A549 (cell line): ENCODE results near the gene HAUS5. TPM values are rescaled to one million over a fixed set of nuclear protein-coding genes. Genes with fewer than 3 reads are reported as not detected.
A peak's percentile ranks its signal among the peaks of the same experiment; 100 is the strongest.

Experiments
- ATAC-seq, 2 experiments: fragments of 200-7000 bp in 1 of 2; fragments of >200 bp in 1 of 2; cut with Nextera tagmentation in 1 of 2; cut with Tn5 transposase in 1 of 2; 3 replicates each; pipeline versions ENCODE4 v1.8.0 to v1.9.1; 2018 to 2020; ENCODE audit warnings: mild to moderate bottlenecking in 1 of 2, moderate library complexity in 1 of 2
- CTCF ChIA-PET: fragments of 300-600 bp; sonication (Branson Sonifier 250); formaldehyde crosslinking; extraction: SDS; loops from one replicate; lab custom pipeline; 2021; ENCODE audit warnings: antibody characterized with exemption, inconsistent platforms; lab: Yijun Ruan, JAX
- POLR2A ChIA-PET: fragments of 350-600 bp; formaldehyde crosslinking; extraction: SDS; loops from one replicate; lab custom pipeline; 2021; ENCODE audit warnings: antibody characterized with exemption, inconsistent platforms; lab: Yijun Ruan, JAX
- DNase-seq, 2 experiments: peaks; one replicate each; pipeline versions ENCODE4 v3.0.0 to v3.0.0-alpha.2; 2011 to 2016; ENCODE audit warnings: low read depth in 1 of 2, low spot score in 1 of 2
- FAIRE-seq: peaks from 2 replicates; lab custom pipeline; 2011; peaks lifted over from hg19 to GRCh38; lab: Jason Lieb, UNC
- H3K27ac ChIP-seq, 2 experiments: fragments of >200 bp; sonication (Bioruptor Twin); formaldehyde crosslinking; 3 replicates each; pipeline ENCODE4 v1.5.1; 2016 to 2017
- H3K4me1 ChIP-seq: fragments of >200 bp; sonication (Bioruptor Twin); formaldehyde crosslinking; 3 replicates; pipeline ENCODE4 v1.6.1; 2016
- H3K4me2 ChIP-seq: fragments of >200 bp; sonication (Bioruptor Twin); formaldehyde crosslinking; 3 replicates; pipeline ENCODE4 v1.6.1; 2016
- H3K4me3 ChIP-seq: fragments of >200 bp; sonication (Bioruptor Twin); formaldehyde crosslinking; 3 replicates; pipeline ENCODE4 v1.5.1; 2016
- H3K9me3 ChIP-seq: fragments of >200 bp; sonication (Bioruptor Twin); formaldehyde crosslinking; 3 replicates; pipeline ENCODE4 v1.6.1; 2016
- CBX2 ChIP-seq: fragments of 200-600 bp; sonication (generic); IDR thresholded peaks from 2 replicates; pipeline ENCODE4 v1.6.1; 2016; ENCODE audit warnings: low read depth, mild to moderate bottlenecking, borderline replicate concordance
- CEBPB ChIP-seq, 2 experiments: fragments of >200 bp in 1 of 2; sonication (Bioruptor Twin) in 1 of 2; formaldehyde crosslinking in 1 of 2; IDR thresholded peaks; 2 replicates each; pipeline ENCODE4 v1.6.1; 2012 to 2016
- EHMT2 ChIP-seq: fragments of 200-600 bp; sonication (generic); IDR thresholded peaks from 2 replicates; pipeline ENCODE4 v1.6.1; 2016; ENCODE audit warnings: antibody characterized with exemption, low read depth, mild to moderate bottlenecking, moderate library complexity
- EP300 ChIP-seq, 2 experiments: fragments of >200 bp; sonication (Bioruptor Twin); formaldehyde crosslinking; IDR thresholded peaks; 2 replicates in 1 of 2; 3 replicates in 1 of 2; pipeline ENCODE4 v1.6.1; 2016 to 2017
- ESRRA ChIP-seq: fragments of 150-350 bp; IDR thresholded peaks from 2 replicates; pipeline ENCODE4 v1.6.1; 2014; ENCODE audit warnings: mild to moderate bottlenecking, low read length, borderline replicate concordance
- FOSB ChIP-seq: fragments of 250-450 bp; sonication (Bioruptor Pico); IDR thresholded peaks from 2 replicates; pipeline ENCODE4 v1.5.0; 2020; ENCODE audit warnings: mild to moderate bottlenecking, moderate library complexity
- FOSL2 ChIP-seq, 2 experiments: fragments of 450-650 bp in 1 of 2; fragments of >200 bp in 1 of 2; sonication (Bioruptor Twin) in 1 of 2; formaldehyde crosslinking; IDR thresholded peaks; 2 replicates each; pipeline versions ENCODE4 v1.5.0 to v1.6.1; 2016 to 2020; ENCODE audit warnings: mild to moderate bottlenecking in 1 of 2, moderate library complexity in 1 of 2
- HEYL ChIP-seq: fragments of 250-450 bp; sonication (Bioruptor Pico); IDR thresholded peaks from 2 replicates; pipeline ENCODE4 v1.8.0; 2021; ENCODE audit warnings: mild to moderate bottlenecking, moderate library complexity
- HOXA7 ChIP-seq: fragments of 250-450 bp; sonication (Bioruptor Pico); IDR thresholded peaks from 2 replicates; pipeline ENCODE4 v1.5.0; 2020; ENCODE audit warnings: mild to moderate bottlenecking, moderate library complexity
- HOXB13 ChIP-seq: fragments of 250-450 bp; sonication (Bioruptor Pico); IDR thresholded peaks from 2 replicates; pipeline ENCODE4 v1.5.0; 2020; ENCODE audit warnings: low read depth, mild to moderate bottlenecking, moderate library complexity
- JUNB ChIP-seq: fragments of >200 bp; sonication (Bioruptor Twin); formaldehyde crosslinking; IDR thresholded peaks from 2 replicates; pipeline ENCODE4 v1.6.1; 2016
- MAFK ChIP-seq: fragments of 450-650 bp; IDR thresholded peaks from 2 replicates; pipeline ENCODE4 v1.6.1; 2014; ENCODE audit not compliant: partially characterized antibody
- MYC ChIP-seq: IDR thresholded peaks from 2 replicates; pipeline ENCODE4 v1.6.1; 2012; ENCODE audit warnings: mild to moderate bottlenecking, inconsistent platforms, low read length, improper control_type of control experiment, borderline replicate concordance
- NPAS2 ChIP-seq: fragments of 250-450 bp; sonication (Bioruptor Pico); IDR thresholded peaks from 2 replicates; pipeline ENCODE4 v1.8.0; 2022; ENCODE audit warnings: mild to moderate bottlenecking, moderate library complexity, borderline replicate concordance
- NR3C1 ChIP-seq: fragments of >200 bp; sonication (Bioruptor Twin); formaldehyde crosslinking; IDR thresholded peaks from 3 replicates; pipeline ENCODE4 v1.6.1; 2017
- POLR2AphosphoS2 ChIP-seq: conservative IDR thresholded peaks from 2 replicates; pipeline ENCODE4 v1.6.1; 2012; ENCODE audit warnings: low read length, improper control_type of control experiment, inconsistent platforms
- RAD21 ChIP-seq, 2 experiments: fragments of >200 bp in 1 of 2; sonication (Bioruptor Twin) in 1 of 2; formaldehyde crosslinking in 1 of 2; IDR thresholded peaks in 1 of 2; conservative IDR thresholded peaks in 1 of 2; 2 replicates in 1 of 2; 3 replicates in 1 of 2; pipeline ENCODE4 v1.6.1; 2012 to 2018; ENCODE audit warnings: inconsistent platforms in 1 of 2
- RCOR1 ChIP-seq: fragments of 150-350 bp; IDR thresholded peaks from 2 replicates; pipeline ENCODE4 v1.6.1; 2014; ENCODE audit warnings: antibody characterized with exemption, low read length, low read depth
- RFX5 ChIP-seq: fragments of 450-650 bp; IDR thresholded peaks from 2 replicates; pipeline ENCODE4 v1.7.1; 2014; ENCODE audit warnings: antibody characterized with exemption, mild to moderate bottlenecking, moderate library complexity
- SMC3 ChIP-seq: fragments of >200 bp; sonication (Bioruptor Twin); formaldehyde crosslinking; IDR thresholded peaks from 3 replicates; pipeline ENCODE4 v1.6.1; 2018; ENCODE audit warnings: inconsistent platforms
- SREBF2 ChIP-seq: fragments of 450-650 bp; IDR thresholded peaks from 2 replicates; pipeline ENCODE4 v1.6.1; 2014; ENCODE audit warnings: mild to moderate bottlenecking, moderate library complexity
- ZNF302 ChIP-seq: fragments of 250-450 bp; sonication (Bioruptor Pico); IDR thresholded peaks from 2 replicates; pipeline ENCODE4 v1.9.0; 2021; ENCODE audit warnings: inconsistent platforms, mild to moderate bottlenecking, moderate library complexity
- WGBS: methylation state at CpG from one replicate; pipeline ENCODE4 v1.1.6; 2017; ENCODE audit errors: missing lambda C conversion rate; 5-methylcytosine and 5-hydroxymethylcytosine counted together
- polyA plus RNA-seq, 4 experiments: library from polyadenylated mRNA; depleted of rRNA in 3 of 4; stranded (reverse); fragments of >200 nt; fragmentation: RNase III in 1 of 4; extraction: RNeasy Plus Mini Kit Qiagen cat#74134 plus additional on column Dnase treatment in 1 of 4; gene quantifications; 2 replicates in 3 of 4; 3 replicates in 1 of 4; pipeline ENCODE4 v1.2.3, GENCODE V29; 2011 to 2017
- TF ChIP-seq, protein P1 (sequence below): IDR thresholded peaks from 2 replicates; pipeline ENCODE4 v1.6.1; 2012; ENCODE audit warnings: low read depth, borderline replicate concordance
- TF ChIP-seq, protein P2 (sequence below): fragments of 150-350 bp; IDR thresholded peaks from 2 replicates; pipeline ENCODE4 v1.6.1; 2014; ENCODE audit warnings: low read depth, mild to moderate bottlenecking, low read length
- TF ChIP-seq, protein P3 (sequence below): fragments of >200 bp; sonication (Bioruptor Twin); formaldehyde crosslinking; IDR thresholded peaks from 2 replicates; pipeline ENCODE4 v1.6.1; 2016
- TF ChIP-seq, protein P4 (sequence below): fragments of 250-450 bp; sonication (Bioruptor Pico); IDR thresholded peaks from 2 replicates; pipeline ENCODE4 v1.5.0; 2020; ENCODE audit warnings: low read depth, mild to moderate bottlenecking, moderate library complexity
- TF ChIP-seq, protein P5 (sequence below): fragments of >200 bp; sonication (Bioruptor Twin); formaldehyde crosslinking; IDR thresholded peaks from 3 replicates; pipeline ENCODE4 v1.6.1; 2016

HAUS5 gene
- polyA plus RNA-seq, 2 of the 4 experiments (the other 2 are of a cell fraction), result 7.3 to 16.1 TPM

DNA sequence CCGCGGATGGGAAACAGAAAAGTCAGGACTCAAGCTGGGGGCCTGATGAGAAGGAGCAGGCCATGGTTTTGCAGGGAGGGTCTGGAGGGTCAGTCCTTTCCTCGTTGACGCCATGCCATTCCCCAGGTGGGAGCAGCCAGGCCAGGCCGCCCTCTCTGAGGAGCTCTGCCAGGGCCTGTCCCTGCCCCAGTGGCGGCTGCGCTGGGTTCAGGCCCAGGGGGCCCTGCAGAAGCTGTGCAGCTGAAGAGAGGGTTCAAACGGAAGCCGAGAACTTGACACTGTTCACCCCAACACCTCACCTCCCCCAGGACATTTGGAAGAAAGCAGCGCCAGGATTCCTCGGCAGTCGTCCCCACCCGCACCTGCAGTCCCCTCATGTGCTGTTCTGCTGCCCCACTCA is 10.2 kb downstream of the HAUS5 start:
- DNase-seq (no peak), FAIRE-seq (no peak)
- H3K4me3 ChIP-seq, result no peak overlapping the region
- 87% methylated on average over 13 of the region's 13 CpGs for WGBS
- CTCF ChIA-PET, result interaction anchor here (0.6 to 4.0 kb wide), 8 partner anchors 9 to 267 kb away, joined by 3 to 24 read pairs (median 3); partner anchors contain the start of gene HAUS5
- POLR2A ChIA-PET, result interaction anchor here (1.1 kb wide), 1 partner anchor 10 kb away, joined by 3 read pairs; the partner anchor contains the start of gene HAUS5
- TF ChIP-seq, protein P1, sequence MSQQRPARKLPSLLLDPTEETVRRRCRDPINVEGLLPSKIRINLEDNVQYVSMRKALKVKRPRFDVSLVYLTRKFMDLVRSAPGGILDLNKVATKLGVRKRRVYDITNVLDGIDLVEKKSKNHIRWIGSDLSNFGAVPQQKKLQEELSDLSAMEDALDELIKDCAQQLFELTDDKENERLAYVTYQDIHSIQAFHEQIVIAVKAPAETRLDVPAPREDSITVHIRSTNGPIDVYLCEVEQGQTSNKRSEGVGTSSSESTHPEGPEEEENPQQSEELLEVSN, result no peak
- no peak for TF ChIP-seq RCOR1
- no peak for TF ChIP-seq FOSL2 (IDR thresholded peaks at IDR 0.05)
- TF ChIP-seq FOSL2 (CRISPR knock-in tag; IDR thresholded peaks at IDR 0.05), result no peak
- no peak for TF ChIP-seq NR3C1
- TF ChIP-seq, protein P2, sequence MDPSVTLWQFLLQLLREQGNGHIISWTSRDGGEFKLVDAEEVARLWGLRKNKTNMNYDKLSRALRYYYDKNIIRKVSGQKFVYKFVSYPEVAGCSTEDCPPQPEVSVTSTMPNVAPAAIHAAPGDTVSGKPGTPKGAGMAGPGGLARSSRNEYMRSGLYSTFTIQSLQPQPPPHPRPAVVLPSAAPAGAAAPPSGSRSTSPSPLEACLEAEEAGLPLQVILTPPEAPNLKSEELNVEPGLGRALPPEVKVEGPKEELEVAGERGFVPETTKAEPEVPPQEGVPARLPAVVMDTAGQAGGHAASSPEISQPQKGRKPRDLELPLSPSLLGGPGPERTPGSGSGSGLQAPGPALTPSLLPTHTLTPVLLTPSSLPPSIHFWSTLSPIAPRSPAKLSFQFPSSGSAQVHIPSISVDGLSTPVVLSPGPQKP, result no peak
- no peak for TF ChIP-seq MAFK
- no peak for TF ChIP-seq JUNB
- TF ChIP-seq EP300 (IDR thresholded peaks at IDR 0.05), result no peak
- TF ChIP-seq, protein P3, sequence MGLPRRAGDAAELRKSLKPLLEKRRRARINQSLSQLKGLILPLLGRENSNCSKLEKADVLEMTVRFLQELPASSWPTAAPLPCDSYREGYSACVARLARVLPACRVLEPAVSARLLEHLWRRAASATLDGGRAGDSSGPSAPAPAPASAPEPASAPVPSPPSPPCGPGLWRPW, result no peak
- no peak for TF ChIP-seq FOSB (CRISPR knock-in tag)
- TF ChIP-seq MYC, result no peak
- TF ChIP-seq RFX5, result no peak
- no peak for TF ChIP-seq RAD21 (conservative IDR thresholded peaks at IDR 0.05 in 1 of 2, IDR thresholded peaks at IDR 0.05 in 1 of 2)
- TF ChIP-seq, protein P4, sequence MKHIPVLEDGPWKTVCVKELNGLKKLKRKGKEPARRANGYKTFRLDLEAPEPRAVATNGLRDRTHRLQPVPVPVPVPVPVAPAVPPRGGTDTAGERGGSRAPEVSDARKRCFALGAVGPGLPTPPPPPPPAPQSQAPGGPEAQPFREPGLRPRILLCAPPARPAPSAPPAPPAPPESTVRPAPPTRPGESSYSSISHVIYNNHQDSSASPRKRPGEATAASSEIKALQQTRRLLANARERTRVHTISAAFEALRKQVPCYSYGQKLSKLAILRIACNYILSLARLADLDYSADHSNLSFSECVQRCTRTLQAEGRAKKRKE (CRISPR knock-in tag), result no peak
- TF ChIP-seq ESRRA, result no peak
- no peak for TF ChIP-seq CEBPB (IDR thresholded peaks at IDR 0.05)
- TF ChIP-seq EHMT2, result no peak
- no peak for TF ChIP-seq ZNF302 (CRISPR knock-in tag)
- TF ChIP-seq HOXA7 (CRISPR knock-in tag), result no peak
- TF ChIP-seq, all 56 proteins: peak for 0
- no peak for ATAC-seq
- H3K27ac ChIP-seq, result no peak overlapping the region
- peaks cover 1% of the 10 kb centered on the region; the same call in 1 of the 3 replicates for H3K4me1 ChIP-seq
- H3K4me2 ChIP-seq, result no peak overlapping the region
- no peaks in the 10 kb centered on the region for H3K9me3 ChIP-seq

DNA sequence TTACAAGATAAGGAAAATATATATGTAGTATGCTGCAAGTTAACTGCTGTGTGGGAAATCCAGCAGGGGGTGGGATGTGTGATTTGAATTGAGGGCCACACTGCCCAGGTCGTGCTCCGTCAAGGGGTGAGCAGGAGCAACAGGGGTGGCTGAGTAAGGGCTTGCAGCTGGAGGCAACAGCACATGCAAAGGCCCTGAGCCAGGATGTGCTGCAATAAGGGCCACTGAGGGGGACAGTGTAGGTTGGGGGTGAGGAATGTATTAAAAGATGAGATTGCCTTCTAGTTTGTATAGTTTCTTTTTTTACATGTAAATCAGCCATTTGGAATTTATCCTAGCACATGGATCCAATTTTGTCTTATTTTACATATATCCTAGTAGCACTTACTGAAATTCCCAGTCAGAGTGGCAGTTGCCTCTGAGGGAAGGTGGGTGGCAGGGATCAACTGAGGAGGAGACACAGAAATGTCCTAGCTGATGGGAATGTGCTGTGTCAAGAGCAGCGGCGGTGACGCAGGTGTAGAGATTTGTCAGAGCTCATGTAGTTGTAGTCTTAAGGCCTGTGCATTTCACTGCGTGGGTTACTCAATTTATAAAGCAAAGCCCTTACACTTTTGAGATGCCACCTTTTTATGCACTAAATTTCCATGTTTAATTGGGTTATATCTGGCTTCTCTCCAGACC is 10.9 kb downstream of the HAUS5 start:
- no peak overlapping the region for H3K4me3 ChIP-seq
- ChIA-PET POLR2A (interaction anchor here (0.7 kb wide), 1 partner anchor 28 kb away, joined by 6 read pairs; no protein-coding TSS in a partner anchor), CTCF (interaction anchor here (0.6 to 4.0 kb wide), 6 partner anchors 10 to 1194 kb away, joined by 3 to 24 read pairs (median 3); partner anchors contain the start of genes COX6B1 and HAUS5)
- no peak overlapping the region for H3K4me2 ChIP-seq
- H3K4me1 ChIP-seq, result peaks cover 5% of the 10 kb centered on the region; the same call in 1 of the 3 replicates
- H3K9me3 ChIP-seq, result no peaks in the 10 kb centered on the region
- 86% methylated on average over 6 of the region's 6 CpGs for WGBS
- FAIRE-seq, result peak; percentile 93
- DNase-seq, result no peak
- no peak overlapping the region for H3K27ac ChIP-seq
- no peak for ATAC-seq
- TF ChIP-seq SMC3 (no peak), FOSB (CRISPR knock-in tag) (no peak), ESRRA (no peak), CBX2 (no peak), NPAS2 (CRISPR knock-in tag) (no peak), SREBF2 (no peak), POLR2AphosphoS2 (no peak), HEYL (no peak), RAD21 (conservative IDR thresholded peaks at IDR 0.05 in 1 of 2, IDR thresholded peaks at IDR 0.05 in 1 of 2) (no peak), HOXB13 (CRISPR knock-in tag) (no peak)
- TF ChIP-seq, protein P5, sequence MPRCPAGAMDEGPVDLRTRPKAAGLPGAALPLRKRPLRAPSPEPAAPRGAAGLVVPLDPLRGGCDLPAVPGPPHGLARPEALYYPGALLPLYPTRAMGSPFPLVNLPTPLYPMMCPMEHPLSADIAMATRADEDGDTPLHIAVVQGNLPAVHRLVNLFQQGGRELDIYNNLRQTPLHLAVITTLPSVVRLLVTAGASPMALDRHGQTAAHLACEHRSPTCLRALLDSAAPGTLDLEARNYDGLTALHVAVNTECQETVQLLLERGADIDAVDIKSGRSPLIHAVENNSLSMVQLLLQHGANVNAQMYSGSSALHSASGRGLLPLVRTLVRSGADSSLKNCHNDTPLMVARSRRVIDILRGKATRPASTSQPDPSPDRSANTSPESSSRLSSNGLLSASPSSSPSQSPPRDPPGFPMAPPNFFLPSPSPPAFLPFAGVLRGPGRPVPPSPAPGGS, result no peak
- TF ChIP-seq, protein P4 (CRISPR knock-in tag), result no peak
